HG03378 (cell line): Measurements from ENCODE around the gene PCBP3.

ENCODE experiments used
- ATAC-seq: cut with Tn5 transposase; IDR thresholded peaks from one replicate; pipeline ENCODE4 v1.9.1; 2021; ENCODE audit warnings: mild to moderate bottlenecking, moderate library complexity; ENCODE audit not compliant: unreplicated experiment

PCBP3 gene

DNA sequence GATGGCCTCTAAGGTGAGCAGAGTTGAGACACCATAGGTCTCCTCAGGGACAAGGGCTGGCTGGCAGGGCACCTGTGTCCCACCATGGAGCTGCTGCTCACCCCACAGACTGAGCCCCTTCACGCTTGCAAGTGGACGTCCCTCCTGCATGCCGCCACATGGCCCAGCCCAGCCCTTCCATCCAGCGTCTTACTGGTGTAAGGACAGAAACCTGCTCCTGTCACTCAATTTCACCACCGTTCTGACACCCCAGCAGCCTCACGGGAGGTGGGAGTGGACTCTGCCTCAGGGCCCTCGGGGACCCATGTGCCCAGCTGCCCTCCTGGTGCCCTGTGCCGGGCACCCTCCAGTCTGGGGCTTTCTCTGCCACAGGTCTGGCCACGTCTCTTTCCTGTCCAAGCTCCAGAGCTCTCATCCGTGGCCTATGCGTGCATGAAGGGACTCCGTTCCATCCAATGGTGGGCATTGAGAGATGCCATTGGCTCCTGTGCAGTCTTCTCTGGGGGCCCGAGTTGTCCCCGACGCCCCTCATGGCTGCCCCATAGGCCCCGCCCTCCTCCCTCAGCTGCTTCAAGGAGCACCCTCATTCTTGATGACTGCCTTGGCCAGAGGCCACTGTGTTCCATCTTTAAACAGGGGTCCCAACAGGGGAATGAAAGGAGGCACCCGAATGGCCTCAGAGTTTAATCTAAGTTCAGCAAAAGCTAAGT is 295.4 kb downstream of the PCBP3 start:
- ATAC-seq = no peak

DNA sequence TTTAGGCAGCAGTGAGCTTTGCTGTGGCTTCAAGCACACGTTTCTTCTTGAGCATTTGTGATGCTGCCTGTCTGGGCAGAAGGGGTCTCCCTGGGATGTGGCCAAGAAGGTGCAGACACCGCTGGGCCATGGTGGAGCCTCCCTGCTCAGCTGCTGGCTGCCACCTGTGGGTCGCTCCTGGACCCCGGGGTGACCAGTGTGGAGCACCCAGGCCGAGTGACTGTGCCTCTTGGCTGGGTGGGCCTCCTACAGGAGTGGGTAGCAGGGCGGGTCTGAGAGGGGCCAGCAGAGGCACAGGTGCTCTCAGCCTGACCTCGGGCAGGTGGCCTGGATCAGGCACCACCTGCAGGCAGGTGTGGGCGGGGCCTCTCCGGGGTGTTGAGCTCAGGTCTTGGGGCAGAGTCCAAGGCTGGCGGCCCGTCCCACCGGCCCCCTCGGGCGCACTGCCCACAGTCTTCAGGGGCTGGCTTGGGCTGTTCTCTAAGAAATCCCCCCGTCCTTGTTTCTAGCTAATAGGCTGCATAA is 296.1 kb downstream of the PCBP3 start:
- ATAC-seq = no peak

DNA sequence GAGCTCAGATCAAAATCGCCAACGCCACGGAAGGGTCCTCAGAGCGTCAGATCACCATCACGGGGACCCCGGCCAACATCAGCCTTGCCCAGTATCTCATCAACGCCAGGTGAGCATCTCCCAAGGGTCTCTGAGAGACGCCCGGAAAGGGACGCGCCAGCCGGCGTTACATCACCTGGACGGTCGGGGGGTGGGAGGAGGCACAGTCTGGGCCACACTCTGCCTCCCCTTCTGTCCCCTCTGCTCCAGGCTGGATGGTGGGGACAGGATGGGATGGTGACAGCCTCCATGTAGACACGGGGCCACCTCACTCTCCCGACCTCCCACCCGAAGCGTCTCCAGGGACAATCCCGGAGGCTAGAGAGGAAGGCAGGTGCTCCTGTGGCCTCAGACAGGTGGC is 296.6 kb downstream of the PCBP3 start:
- no peak for ATAC-seq

DNA sequence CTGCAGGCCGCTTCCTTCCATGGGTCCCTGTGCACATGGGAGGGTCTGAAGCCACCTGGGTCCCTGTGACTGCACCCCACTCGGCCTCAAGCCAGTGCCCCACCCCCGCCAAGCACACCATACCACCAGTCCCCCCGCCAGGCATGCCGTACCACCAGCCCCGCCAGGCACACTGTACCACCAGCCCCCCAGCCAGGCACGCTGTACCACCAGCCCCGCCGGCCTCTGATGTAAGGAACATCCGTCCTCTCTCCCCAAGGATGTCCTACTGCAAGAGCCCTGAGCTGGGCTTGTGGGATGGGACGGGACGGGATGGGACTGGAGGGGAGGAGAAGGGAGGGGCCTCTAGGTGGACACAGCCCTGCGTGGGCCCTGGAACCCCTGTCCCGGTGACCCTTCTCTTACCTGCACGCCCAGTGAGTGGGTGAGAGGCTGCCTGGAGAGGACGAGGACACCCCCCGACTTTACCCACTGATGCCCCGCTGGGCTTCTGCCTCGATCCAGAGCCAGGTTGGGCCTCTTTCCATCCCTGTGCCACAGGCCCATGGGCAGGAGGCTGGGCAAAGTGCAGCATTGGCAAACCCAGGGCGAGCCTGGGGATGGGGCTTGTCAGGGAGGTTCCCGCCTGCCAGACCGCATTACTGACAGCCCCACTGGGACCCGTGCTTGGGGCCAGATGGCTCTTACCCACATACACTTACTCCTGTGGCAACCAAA is 297.3 kb downstream of the PCBP3 start:
- no peak for ATAC-seq

DNA sequence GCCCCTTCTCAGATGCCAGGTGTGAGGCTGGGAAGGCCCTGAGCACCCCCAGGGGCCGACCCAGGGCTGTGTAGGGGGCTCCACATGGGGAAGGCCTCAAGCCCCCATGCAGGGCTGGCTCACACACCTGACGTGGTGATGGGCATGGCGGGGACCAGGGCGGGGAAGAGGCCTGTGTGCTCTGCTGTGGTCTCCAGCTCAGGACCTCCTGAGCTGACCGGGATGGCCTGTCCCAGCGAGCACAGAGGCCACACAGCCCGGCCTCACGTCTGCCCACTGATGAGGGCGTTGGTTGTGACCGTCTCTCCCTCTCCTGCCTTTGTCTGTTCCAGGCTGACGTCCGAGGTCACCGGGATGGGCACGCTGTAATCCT is 297.8 kb downstream of the PCBP3 start:
- no peak for ATAC-seq

DNA sequence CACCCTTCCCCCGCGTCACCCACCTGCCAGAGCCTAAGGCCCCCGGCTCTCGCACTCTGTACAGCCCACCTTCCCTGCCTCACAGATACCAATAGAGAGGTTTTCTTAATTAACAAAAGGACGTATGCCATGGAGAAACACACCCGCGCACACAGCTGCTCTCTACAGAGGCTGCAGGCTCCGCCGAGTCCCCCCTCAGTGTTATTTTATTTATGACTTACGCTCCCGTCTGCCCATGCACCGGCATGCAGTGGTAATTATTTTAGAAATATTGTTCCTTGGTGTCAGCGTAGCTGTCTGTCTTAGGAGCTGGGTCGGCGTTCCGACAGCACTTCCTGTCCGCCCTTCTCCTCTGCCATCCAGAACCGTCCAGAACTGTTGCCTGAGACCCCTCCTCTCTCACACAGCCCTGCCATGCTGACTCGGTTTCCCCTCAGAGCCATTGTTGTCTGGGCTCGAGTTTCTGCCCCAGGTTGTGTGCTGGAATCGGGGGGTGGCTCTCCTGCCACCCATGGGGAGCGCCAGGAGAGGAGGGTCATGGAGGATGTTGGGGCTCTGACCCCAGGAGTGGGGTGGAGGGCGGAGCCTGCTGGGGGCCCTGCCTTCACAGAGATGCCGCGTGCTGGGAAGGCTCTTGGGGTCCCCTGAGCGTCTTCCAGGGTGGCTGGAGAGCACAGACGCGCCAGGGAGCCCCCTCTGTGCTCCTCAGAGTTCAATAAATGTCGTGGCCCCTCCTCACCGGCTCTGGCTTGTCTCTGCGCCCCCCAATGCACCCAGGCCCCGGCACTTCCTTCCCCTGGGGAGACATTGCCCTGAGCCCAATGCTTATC is 298.4 kb downstream of the PCBP3 start:
- no peak for ATAC-seq

DNA sequence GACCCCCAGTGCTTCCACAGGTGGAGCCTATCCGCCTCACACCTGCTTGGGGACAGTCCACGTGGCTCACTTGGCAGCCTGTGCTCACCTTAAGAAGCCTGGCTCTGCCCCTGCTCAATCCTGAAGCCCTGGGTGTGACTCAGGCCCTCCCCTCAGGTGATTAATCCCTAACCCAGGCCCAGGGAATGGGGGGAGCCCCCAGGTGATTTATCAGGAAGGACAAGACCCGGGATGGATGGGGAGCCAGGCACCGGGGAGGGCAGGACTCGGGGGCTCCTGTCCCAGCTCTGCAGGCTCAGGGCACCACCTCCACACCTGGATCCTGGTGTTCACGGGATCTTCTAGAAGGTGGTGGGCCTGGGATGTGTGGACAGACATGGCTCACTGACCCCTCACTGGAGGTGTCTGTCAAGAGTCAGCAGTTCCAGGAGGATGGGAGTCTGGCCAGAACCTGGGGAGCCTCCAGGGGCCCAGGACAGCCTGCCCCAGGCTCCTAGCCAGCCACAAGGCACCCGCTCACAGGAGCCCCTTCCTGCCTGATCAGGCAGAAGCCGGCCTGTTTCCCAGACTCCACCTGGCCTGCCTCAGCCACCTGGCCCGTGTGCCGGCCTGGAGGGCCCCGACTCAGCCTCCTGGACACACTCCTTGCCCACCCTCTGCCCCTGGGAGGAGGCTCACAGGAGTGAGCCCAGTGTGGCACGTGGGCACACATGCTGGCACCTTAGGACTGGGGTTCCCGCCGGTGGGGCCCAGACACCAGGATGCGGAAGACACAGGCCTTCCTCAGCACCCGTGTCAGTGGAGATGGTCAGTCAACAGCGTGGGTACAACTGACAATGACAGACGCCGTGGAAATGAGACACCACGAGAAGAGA is 299.5 kb downstream of the PCBP3 start:
- no peak for ATAC-seq

DNA sequence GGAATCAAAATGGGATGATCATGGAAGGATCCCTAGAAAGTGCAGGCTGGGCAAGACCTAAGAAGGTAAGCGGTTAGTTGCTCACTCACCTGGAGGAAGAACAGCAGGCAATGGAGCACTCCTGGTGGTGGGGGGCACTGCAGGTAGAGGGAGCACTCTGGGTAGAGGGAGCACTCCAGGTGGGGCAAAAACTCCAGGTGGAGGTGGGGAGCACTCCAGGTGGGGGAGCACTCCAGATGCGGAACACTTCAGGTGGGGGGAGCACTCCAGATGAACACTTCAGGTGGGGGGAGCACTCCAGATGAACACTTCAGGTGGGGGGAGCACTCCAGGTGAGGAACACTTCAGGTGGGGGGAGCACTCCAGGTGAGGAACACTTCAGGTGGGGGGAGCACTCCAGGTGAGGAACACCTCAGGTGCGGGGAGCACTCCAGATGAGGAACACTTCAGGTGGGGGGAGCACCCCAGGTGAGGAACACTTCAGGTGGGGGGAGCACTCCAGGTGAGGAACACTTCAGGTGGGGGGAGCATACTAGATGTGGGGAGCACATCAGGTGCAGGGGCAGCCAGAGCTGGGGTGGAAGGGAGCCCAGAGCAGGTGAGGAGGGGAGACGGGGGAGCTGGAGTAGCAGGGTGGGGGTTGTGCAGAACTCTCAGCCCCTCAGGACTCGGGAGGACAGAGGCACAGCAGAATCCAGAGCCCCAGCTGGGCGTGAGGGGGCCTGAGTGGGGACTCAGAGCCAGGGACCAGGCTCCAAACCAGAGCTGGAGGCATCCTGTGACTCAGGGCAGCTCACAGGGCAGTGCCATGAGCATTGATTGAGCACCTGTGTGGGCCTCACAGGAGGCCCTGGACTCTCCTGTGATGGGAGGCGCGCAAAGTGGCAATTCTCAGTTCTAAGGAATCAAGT is 300.4 kb downstream of the PCBP3 start:
- no peak for ATAC-seq

DNA sequence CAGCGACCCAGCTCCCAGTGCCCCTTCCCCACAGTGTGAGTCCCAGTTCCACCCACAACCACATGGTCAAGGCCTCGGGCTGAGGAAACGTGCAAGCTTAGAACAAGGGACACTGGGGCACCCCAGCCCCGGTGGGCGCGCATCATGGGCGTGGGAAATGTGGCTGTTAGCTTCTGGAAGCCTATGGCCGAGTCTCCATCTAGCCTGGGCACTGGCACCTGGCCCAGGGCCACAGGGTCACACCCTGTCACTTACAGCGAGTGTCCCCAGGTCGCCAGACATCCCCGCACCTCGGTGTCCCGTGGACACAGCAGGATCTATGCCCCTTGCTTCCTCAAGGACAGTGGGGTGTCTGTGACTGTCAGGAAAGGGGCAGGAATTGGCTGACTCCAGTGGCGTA is 301.1 kb downstream of the PCBP3 start:
- no peak for ATAC-seq

DNA sequence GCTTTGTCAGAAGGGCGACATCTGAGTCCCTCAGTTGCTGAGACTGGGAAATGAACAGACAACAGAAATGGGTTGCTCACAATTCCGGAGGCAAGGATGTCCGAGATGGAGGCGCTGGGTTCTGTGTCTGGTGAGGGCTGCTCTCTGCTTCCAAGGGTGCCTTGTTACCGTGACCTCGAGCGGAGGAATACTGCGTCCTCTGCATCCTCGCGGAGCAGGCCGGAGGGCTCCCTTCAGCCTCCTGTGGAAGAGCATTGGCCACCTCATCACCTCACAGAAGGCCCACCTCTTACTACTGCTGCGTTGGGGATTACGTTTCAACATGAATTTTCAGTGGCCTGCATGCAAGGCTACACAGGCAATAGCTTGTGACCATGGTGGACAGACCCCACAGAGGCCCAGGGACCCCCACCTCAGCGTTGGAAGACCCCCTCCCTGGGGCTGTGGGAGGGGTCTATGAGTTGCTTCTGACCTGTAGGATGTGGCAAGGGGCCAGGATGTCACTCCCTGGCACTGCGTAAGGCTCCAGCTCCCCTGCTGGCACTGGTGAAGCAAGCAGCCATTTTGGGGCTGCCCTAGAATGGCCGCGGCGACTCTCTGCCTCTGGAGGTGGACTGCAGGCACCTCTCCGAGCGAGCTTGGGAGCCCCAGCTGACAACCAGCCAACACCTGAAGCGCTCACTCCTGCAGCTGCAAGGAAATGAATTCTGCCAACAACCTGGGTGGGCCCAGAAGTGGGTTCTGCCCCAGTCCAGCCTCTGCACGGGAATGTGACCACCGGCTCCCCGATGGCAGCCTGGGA is 301.7 kb downstream of the PCBP3 start:
- no peak for ATAC-seq

DNA sequence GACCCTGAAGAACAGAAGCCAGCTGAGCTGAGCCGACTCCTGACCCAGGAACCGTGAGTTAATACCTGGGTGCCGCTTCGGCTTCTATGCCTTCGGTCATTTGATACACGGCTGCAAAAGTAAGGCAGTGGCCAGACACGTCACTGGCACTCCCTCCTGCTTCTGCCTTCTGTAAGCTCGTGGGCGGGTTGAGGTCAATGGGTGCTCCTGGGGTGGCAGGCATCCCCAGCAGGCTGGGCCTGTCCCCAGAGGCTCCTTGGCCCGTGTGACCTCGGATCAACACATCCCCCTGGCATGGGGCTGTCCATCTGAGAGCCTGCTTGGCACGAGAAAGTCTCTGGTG is 302.3 kb downstream of the PCBP3 start:
- no peak for ATAC-seq

DNA sequence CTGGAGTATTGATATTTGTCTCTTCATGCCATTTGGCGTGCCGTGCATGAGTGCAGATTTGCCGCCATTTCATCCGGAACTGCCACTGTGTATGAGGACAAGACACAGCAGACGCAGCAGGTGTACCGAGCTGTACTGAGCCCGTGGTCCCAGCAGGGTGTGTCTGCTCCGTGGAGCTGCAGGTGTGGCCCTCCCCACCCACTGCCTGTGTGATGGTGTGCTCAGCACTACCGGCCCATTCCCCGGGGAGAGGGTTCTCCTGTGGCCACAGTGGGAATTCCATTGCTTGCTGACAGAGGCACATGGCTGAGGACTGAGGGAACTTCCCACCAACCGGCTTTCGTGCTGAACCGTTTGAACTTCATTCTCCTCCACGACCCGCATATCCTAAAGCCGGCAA is 303.8 kb downstream of the PCBP3 start:
- no peak for ATAC-seq

DNA sequence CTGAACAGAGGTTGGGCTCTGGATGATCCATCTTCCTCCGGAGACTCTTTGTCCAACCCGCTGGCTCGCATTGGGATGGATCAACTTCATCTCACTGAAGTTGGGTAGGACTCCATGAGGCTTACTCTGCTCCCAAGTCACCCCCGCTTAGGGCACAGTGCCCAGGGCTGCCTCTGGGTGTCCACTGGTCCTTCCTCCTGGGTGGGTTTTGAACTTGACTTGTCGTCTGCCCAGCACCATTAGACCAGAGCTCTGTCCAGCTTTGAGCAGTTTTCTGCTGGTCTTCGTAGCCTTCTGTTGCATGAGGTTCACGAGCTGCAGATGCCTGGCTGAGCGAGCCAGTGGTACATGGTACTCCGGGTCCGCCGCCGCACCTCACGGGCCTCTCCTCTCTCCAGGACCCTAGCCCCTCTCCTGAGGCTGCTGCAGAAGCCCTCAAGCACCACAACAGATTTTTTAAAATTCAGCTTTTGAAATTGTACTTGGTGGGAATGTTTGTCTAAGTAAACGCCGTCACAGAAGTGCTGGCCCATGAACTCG is 304.3 kb downstream of the PCBP3 start:
- no peak for ATAC-seq

DNA sequence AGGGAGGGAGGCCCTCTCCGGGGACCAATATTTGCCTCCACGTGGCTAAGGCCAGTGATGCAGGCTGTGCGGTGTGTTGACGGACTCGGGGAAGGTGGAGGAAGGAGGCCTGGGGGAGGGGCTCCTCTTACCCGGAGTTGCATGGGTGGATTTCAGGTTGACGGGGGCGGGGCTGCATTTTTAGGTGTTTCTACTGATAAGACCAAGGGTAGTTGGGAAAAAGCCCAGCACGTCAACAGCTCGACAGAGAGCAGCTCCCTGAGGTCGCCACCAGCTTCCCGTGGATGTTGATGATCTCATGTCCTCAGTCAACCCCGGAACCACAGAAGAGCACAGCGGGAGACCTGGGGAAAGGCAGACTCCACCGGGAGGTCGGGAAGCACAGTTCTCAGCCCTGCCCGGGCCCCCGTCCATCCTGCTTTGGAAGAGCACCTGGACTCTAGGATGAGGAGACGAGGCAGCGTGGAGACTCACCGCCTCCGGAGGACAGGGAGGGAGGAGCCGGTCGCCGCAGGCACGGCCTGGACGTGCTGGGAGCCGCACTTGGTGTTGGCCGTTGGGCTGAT is 305.1 kb downstream of the PCBP3 start:
- no peak for ATAC-seq

DNA sequence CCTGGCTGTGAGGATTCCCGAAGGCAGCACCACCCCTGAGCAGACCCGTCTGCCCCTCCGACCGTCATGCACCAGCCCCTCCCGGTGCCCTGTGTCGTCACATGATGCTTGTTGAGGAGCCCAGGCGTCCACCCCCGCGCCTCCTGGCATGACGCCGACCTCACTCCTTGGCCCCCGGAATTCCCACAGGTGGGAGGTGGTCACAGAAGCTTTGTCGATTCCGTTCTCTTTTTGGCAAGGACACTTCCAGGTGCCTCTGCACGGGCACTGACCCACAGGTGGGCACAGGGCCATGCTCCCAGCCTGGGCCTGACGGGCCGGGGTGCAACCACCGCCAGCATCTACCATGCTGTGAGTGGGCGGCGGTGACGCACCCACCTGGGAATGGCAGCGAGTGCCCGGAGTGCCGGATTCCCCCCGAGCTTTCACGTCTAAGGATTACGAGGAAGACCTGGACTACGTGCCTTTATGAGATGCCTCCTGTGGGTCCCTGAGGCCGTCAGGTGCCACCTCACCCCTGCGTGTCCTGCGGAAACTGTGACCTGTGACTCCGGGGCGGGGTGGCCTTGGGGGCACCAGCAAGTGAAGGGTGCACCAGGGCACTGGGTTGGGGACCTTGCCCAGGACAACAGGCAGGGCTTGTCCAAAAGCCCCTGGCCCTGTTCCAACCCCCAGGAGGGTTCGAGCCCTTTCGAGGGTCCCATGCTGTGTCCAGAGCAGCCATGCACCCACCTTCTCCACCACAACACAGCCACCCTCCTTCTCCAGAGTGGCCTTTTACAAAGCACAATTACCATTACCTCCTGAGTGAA is 306.6 kb downstream of the PCBP3 start:
- ATAC-seq = no peak

DNA sequence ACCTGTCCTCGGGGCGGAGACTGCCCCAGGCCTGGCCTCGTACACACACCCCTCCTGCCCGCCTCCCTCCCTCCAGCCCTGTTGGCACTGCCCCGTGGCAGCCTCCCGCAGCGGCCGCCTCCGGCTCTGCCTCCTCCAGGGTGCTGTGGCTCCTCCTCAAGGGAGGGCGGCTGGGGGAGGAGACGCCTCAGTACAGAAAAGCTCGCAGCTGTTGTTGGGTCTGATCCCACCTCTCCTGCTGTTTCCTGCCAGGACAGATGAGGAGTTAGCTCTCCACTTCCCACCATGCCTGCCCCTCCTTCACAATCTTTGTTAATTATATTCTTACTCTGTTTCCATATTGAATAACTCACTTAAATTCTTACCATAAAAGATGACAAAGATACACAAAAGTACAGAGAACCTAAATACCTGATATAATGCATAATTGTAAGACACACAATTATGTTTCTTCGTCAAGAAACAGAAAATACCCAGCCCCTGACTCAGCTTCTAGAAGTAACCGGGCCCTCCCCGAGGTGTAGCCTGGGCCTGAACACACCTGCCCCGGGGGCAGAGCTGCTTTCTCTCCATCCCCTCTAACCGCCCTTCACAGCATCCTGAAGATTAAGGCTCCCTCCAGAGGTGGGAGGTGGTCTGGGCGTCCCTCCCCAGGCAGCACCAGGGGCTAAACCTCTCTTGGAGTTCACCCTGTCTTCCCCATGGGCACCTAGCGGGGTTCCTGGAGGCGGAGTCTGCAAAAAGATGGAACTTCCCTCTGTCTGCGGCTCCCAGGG is 307.4 kb downstream of the PCBP3 start:
- ATAC-seq = no peak

DNA sequence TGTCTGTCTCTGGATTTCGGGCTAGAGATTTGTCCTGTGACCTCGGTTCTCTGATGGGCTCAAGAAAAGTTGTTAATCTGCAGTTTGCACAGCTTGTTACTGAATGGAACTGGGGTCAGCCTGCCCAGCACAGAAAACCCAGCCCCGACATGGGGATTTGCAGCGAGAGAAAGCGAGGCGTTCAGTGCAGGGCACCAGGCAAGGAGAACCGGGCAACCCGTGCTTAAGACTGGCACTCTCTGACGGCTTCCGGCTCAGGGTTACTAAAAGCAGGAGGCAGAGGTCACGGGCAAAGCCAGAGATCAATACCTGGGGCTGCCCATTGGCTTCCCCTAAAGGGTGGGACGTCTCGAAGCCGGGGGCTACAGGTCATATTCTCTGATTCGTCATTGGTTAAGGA is 308.2 kb downstream of the PCBP3 start:
- no peak for ATAC-seq
